ENCODE measurements around the gene SCN4A. TPM values are rescaled to one million over a fixed set of nuclear protein-coding genes. Genes with fewer than 3 reads are reported as not detected.
"Not testable (repeated sequence)": the region's sequence is repeated elsewhere in the genome, so short reads cannot be mapped to it uniquely, and the experiment has no call there.

The SCN4A gene
- total RNA-seq, 1 donor from 2014 or later: 0.18 TPM

DNA sequence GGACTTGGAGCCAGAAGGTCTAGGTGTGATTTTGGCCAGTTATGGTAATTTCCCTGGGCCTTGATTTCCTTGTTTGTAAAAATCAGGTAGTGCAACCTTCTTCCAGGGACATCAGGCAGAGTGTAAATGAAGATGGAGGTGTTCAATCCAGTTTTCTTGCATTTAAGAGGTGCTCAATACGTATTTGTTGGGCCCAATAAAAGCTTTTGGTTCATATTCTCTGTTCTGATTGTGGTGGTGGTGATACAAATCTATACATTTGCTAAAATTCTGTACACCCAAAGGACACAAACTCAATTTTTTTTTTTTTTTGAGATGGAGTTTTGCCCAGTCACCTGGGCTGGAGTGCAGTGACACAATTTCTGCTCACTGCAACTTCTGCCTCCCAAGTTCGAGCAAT lies 46.6 kb downstream of the SCN4A start:
- Histone ChIP-seq H3K27ac (no peak overlapping the region), H3K4me1 (peaks cover 7% of the 10 kb centered on the region), H3K4me3 (no peak overlapping the region), H3K27me3 (ENCODE audit: low read depth) (no peaks in the 10 kb centered on the region), H3K36me3 (no peaks in the 10 kb centered on the region), H3K9me3 (no peaks in the 10 kb centered on the region)
- DNase-seq (no peak), ATAC-seq (no peak)
- intact Hi-C loops (cut with DNase I): no loop called here
- TF ChIP-seq, protein P1, sequence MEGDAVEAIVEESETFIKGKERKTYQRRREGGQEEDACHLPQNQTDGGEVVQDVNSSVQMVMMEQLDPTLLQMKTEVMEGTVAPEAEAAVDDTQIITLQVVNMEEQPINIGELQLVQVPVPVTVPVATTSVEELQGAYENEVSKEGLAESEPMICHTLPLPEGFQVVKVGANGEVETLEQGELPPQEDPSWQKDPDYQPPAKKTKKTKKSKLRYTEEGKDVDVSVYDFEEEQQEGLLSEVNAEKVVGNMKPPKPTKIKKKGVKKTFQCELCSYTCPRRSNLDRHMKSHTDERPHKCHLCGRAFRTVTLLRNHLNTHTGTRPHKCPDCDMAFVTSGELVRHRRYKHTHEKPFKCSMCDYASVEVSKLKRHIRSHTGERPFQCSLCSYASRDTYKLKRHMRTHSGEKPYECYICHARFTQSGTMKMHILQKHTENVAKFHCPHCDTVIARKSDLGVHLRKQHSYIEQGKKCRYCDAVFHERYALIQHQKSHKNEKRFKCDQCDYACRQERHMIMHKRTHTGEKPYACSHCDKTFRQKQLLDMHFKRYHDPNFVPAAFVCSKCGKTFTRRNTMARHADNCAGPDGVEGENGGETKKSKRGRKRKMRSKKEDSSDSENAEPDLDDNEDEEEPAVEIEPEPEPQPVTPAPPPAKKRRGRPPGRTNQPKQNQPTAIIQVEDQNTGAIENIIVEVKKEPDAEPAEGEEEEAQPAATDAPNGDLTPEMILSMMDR (IDR thresholded peaks at IDR 0.05): no peak

DNA sequence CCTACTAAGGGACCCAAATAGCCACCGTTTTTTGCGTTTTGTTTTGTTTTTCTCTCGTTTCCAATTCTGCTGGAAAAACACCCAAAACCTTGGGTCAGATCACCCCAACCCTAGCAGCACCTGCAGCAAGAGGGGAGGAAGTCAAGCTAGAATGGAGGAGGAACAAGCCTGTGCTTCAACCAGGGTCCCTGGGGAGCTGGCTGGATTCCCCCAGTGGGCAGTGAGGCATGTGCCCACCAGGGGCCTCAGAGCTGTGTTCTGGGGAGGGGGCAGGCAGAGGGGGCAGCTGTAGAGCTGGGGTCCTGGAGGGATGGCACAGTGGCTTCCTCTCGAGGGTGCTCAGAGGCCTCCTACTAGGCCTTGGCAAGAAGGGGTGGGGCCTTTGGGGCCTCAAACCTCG lies 47.1 kb downstream of the SCN4A start:
- Histone ChIP-seq H3K27ac (no peak overlapping the region), H3K9me3 (no peaks in the 10 kb centered on the region), H3K36me3 (no peaks in the 10 kb centered on the region), H3K4me3 (no peak overlapping the region), H3K4me1 (peaks cover 1% of the 10 kb centered on the region), H3K27me3 (ENCODE audit: low read depth) (no peaks in the 10 kb centered on the region)
- TF ChIP-seq, protein P1 (IDR thresholded peaks at IDR 0.05): no peak
- ATAC-seq: no peak
- DNase-seq: peak; percentile 14
- intact Hi-C loops (cut with DNase I): no loop called here

DNA sequence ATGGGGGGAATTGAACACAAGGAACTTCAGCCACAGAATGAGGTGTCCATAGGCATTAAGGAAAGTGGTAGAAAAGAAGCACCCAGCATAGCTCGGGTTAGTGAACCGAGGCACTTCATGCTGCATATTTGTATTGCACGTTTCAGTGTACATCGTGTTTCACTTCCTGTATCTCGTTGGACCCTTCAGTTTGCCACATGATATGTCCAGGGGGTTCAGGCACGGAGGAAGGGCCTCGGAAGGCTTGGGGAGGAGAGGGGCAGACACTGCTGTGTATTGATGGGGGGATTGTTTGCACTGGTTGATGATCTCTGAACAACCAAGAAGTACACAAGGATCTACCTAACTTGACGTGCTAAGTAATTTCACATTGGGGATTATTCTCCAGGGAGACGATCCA lies 50.3 kb downstream of the SCN4A start:
- H3K9me3 ChIP-seq; H3K4me3 ChIP-seq; ATAC-seq; H3K36me3 ChIP-seq; H3K4me1 ChIP-seq; H3K27ac ChIP-seq; intact Hi-C loops (cut with DNase I); H3K27me3 ChIP-seq (ENCODE audit: low read depth): not testable (repeated sequence)
- DNase-seq: peak; percentile 3

DNA sequence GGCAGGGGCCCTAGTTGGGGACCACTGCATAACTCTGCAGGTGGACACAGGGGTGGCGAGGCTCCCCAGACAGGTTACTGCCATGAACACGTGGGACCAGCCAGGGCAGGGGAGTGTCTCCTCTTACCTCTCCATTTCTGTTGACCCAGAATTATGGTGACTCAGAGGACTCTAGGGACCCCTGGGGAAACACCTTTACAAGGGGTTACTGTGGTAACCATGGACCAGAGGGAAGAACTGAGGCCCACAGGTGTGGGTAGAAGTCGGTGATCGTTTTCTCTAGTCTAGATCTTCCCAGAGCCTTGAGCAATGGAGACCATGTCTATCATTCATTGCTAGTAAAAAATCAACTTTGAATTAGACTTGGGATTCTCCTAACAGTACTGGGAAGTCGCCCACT lies 51.9 kb downstream of the SCN4A start:
- H3K27me3 ChIP-seq (ENCODE audit: low read depth); H3K4me1 ChIP-seq; H3K36me3 ChIP-seq; H3K4me3 ChIP-seq; H3K9me3 ChIP-seq; DNase-seq; intact Hi-C loops (cut with DNase I); H3K27ac ChIP-seq; ATAC-seq: not testable (repeated sequence)

DNA sequence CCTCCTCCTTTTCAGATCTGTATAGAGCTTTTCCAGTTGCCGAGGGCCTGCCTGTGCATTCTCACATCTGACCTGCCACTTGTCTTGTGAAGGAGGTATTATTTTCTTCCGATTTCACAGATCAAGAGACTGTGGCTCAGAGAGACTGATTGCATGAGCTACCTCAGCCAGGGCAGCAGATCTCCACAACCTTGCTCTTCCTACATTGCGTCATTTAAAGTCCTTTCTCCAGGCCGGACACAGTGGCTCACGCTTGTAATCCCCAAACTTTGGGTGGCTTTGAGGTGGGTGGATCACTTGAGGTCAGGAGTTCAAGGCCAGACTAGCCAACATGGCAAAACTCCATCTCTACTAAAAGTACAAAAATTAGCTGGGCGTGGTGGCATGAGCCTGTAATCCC lies 52.7 kb downstream of the SCN4A start:
- H3K4me3 ChIP-seq; DNase-seq; H3K4me1 ChIP-seq; H3K27ac ChIP-seq; intact Hi-C loops (cut with DNase I); ATAC-seq; H3K9me3 ChIP-seq; H3K27me3 ChIP-seq (ENCODE audit: low read depth); H3K36me3 ChIP-seq: not testable (repeated sequence)

DNA sequence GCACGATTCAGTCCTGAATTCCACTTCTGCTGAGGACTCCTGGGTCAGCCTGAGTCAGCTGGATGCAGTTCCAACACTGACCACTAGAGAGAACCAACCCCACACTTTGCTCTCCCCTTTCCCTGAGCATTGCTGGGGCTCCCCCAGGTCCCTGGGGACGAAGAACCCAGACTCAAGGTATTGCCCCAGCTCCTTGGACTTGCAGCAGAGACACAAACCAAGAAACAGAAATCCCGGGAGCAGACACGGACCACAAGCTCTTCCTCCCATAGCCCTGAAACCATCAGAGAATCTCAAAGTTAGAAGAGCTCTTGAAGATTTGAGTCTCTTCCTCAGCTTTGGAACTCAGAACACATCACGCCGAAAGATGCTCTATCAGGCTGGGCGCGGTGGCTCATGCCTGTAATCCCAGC lies 53.4 kb downstream of the SCN4A start:
- ATAC-seq (peak; percentile 89 to 91), DNase-seq (no peak)
- TF ChIP-seq, protein P1 (IDR thresholded peaks at IDR 0.05): peak; percentile 94
- H3K4me3 ChIP-seq: no peak overlapping the region
- no peaks in the 10 kb centered on the region for H3K4me1 ChIP-seq
- no peak overlapping the region for H3K27ac ChIP-seq
- H3K9me3 ChIP-seq: no peaks in the 10 kb centered on the region
- no peaks in the 10 kb centered on the region for H3K36me3 ChIP-seq
- intact Hi-C loops (cut with DNase I): no loop called here
- peaks cover 5% of the 10 kb centered on the region for H3K27me3 ChIP-seq (ENCODE audit: low read depth)

DNA sequence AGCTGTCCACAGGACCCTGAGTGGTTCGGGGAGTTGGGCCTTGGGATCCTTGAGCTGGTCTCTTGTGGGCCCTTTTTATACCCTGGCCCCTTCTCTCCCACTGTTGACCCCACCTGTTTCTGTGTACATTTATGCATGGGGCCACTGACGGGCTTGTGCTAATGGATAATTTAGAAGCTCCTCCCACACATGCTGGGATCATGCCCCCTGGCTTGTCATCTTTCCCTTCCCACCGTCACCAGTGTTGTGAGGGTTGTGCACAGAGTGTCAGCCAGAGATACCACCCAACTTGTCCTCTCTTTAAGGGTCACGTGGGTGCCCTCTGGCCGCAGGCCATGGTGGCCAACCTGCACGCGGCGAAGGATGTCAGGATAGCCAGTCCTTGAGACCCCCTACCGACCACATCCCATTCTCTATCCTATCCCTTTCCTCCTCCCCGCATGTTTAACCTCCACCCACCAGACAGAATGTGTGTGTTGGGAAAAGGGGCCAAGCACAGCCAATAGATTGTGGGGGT lies 53.9 kb downstream of the SCN4A start, which contains the start of gene GH1:
TSS of gene GH1 (minus strand) at position 51 of the 517 bp plus-strand sequence. CDS start 63 bp downstream, outside the sequence.
- intact Hi-C loops (cut with DNase I): not testable (repeated sequence)

DNA sequence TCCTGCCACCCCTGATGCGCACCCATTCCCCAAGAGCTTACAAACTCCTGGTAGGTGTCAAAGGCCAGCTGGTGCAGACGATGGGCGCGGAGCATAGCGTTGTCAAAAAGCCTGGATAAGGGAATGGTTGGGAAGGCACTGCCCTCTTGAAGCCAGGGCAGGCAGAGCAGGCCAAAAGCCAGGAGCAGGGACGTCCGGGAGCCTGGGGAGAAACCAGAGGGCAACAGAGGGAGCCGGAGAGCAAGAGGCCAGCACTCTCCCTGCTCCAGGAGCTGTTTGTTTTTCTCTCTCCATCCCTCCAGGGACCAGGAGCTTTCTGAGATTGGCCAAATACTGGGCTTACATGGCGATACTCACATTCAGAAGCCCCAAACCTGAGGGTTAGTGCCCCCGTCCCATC lies 54.4 kb downstream of the SCN4A start:
- DNase-seq (no peak), ATAC-seq (no peak)
- Histone ChIP-seq H3K4me1 (no peaks in the 10 kb centered on the region), H3K4me3 (no peak overlapping the region), H3K36me3 (no peaks in the 10 kb centered on the region), H3K27ac (no peak overlapping the region), H3K27me3 (ENCODE audit: low read depth) (peaks cover 5% of the 10 kb centered on the region), H3K9me3 (no peaks in the 10 kb centered on the region)
- TF ChIP-seq, protein P1 (IDR thresholded peaks at IDR 0.05): no peak
- intact Hi-C loops (cut with DNase I): no loop called here

More for the DNA sequence above, 53.9 kb downstream of the SCN4A start, which contains the start of gene GH1:
- H3K27me3 ChIP-seq (ENCODE audit: low read depth); H3K27ac ChIP-seq; H3K4me3 ChIP-seq; H3K9me3 ChIP-seq; H3K4me1 ChIP-seq; H3K36me3 ChIP-seq; ATAC-seq: not testable (repeated sequence)
- DNase-seq: peak; percentile 26

Data from lower lobe of right lung (tissue), 2 donors.